Endothelial cell of umbilical vein (primary cell): ENCODE results near the gene RPS21. TPM values are rescaled to one million over a fixed set of nuclear protein-coding genes. Genes with fewer than 3 reads are reported as not detected.

Source experiments
- BruUV-seq: library from RNA; stranded (reverse); fragments of 400-500 nt; replicated peaks from 2 replicates; lab custom pipeline; 2021; lab: Mats Ljungman, UMichigan
- CTCF ChIA-PET: fragments of 300-600, 350-600 bp; sonication (Branson Sonifier 250); formaldehyde crosslinking; loops from one replicate; lab custom pipeline; 2021; ENCODE audit warnings: antibody characterized with exemption, inconsistent platforms; lab: Charles Lee
- POLR2A ChIA-PET: fragments of 300-600, 350-600 bp; sonication (Branson Sonifier 250); formaldehyde crosslinking; loops from one replicate; lab custom pipeline; 2021; ENCODE audit warnings: antibody characterized with exemption, inconsistent platforms; lab: Charles Lee
- DNase-seq: peaks from one replicate; pipeline ENCODE4 v3.0.0-alpha.2; 2011; ENCODE audit warnings: low read depth, low spot score
- FAIRE-seq: peaks from 2 replicates; lab custom pipeline; 2011; peaks lifted over from hg19 to GRCh38; lab: Jason Lieb, UNC
- H2AFZ ChIP-seq: 2 replicates; pipeline ENCODE4 v1.6.0; 2012; ENCODE audit warnings: low read depth, low read length, control low read depth, inconsistent platforms
- H3K27ac ChIP-seq: 2 replicates; pipeline ENCODE4 v1.5.1; 2011; ENCODE audit warnings: low read depth, mild to moderate bottlenecking, control low read depth, low read length, moderate library complexity; ENCODE audit not compliant: insufficient read depth
- H3K27me3 ChIP-seq, 2 experiments: 2 replicates each; pipeline versions ENCODE4 v1.6.0 to v1.6.1; 2011; ENCODE audit warnings: low read length in 2 of 2, mixed read lengths in 1 of 2; ENCODE audit not compliant: control insufficient read depth in 2 of 2, insufficient read depth in 2 of 2
- H3K36me3 ChIP-seq, 2 experiments: 2 replicates in 1 of 2; 3 replicates in 1 of 2; pipeline ENCODE4 v1.5.1; 2011; ENCODE audit warnings: low read length in 2 of 2, mild to moderate bottlenecking in 1 of 2, moderate library complexity in 1 of 2; ENCODE audit not compliant: control insufficient read depth in 2 of 2, insufficient read depth in 2 of 2; ENCODE audit errors: extremely low read depth in 1 of 2
- H3K4me1 ChIP-seq: 3 replicates; pipeline ENCODE4 v1.5.1; 2011; ENCODE audit warnings: mild to moderate bottlenecking, low read length; ENCODE audit not compliant: control insufficient read depth, insufficient read depth; ENCODE audit errors: extremely low read depth
- H3K4me2 ChIP-seq: 2 replicates; pipeline ENCODE4 v1.6.1; 2011; ENCODE audit warnings: low read length, control low read depth, mixed read lengths; ENCODE audit not compliant: insufficient read depth
- H3K4me3 ChIP-seq, 3 experiments: fragments of 200-600 bp in 1 of 3; sonication (generic), shearing (Covaris generic) in 1 of 3; replicated peaks in 1 of 3; 2 replicates each; pipeline ENCODE4 v1.5.1; 2011 to 2016; ENCODE audit warnings: control low read depth in 3 of 3, low read length in 3 of 3, mild to moderate bottlenecking in 2 of 3, inconsistent platforms in 1 of 3, low read depth in 1 of 3, moderate library complexity in 1 of 3; ENCODE audit not compliant: insufficient read depth in 1 of 3
- H3K79me2 ChIP-seq: 2 replicates; pipeline ENCODE4 v1.6.0; 2012; ENCODE audit warnings: low read length, inconsistent platforms; ENCODE audit not compliant: control insufficient read depth, insufficient read depth
- H3K9ac ChIP-seq: replicated peaks from 2 replicates; pipeline ENCODE3; 2011; ENCODE audit warnings: low read length, control low read depth; ENCODE audit not compliant: insufficient read depth; ENCODE audit errors: extremely low read depth
- H3K9me1 ChIP-seq: replicated peaks from 3 replicates; pipeline ENCODE4 v1.6.0; 2011; ENCODE audit warnings: mild to moderate bottlenecking, low read length; ENCODE audit not compliant: control insufficient read depth, insufficient read depth; ENCODE audit errors: extremely low read depth
- H3K9me3 ChIP-seq: replicated peaks from 2 replicates; pipeline ENCODE4 v1.5.1; 2012; ENCODE audit warnings: low read length, inconsistent platforms; ENCODE audit not compliant: control insufficient read depth, insufficient read depth
- H4K20me1 ChIP-seq: replicated peaks from 2 replicates; pipeline ENCODE3; 2011; ENCODE audit warnings: mild to moderate bottlenecking, low read length; ENCODE audit not compliant: control insufficient read depth, insufficient read depth; ENCODE audit errors: extremely low read depth
- CTCF ChIP-seq, 2 donors: IDR thresholded peaks; 1 replicate in 1 of 2; 2 replicates in 1 of 2; pipeline ENCODE4 v1.5.1; 2011; ENCODE audit warnings: low read length in 2 of 2, mild to moderate bottlenecking in 2 of 2, moderate library complexity in 2 of 2, control low read depth in 1 of 2, inconsistent platforms in 1 of 2, low read depth in 1 of 2; ENCODE audit not compliant: insufficient read depth in 1 of 2; ENCODE audit errors: extremely low read depth in 1 of 2
- EZH2 ChIP-seq: IDR thresholded peaks from 2 replicates; pipeline ENCODE4 v1.6.1; 2012; ENCODE audit warnings: borderline replicate concordance, low read depth, mild to moderate bottlenecking, moderate library complexity, low read length, inconsistent platforms; ENCODE audit not compliant: severe bottlenecking
- FOS ChIP-seq: IDR thresholded peaks from 2 replicates; pipeline ENCODE4 v1.6.1; 2011; ENCODE audit warnings: mild to moderate bottlenecking, low read length, moderate library complexity, borderline replicate concordance; ENCODE audit not compliant: insufficient read depth
- GATA2 ChIP-seq: IDR thresholded peaks from 2 replicates; pipeline ENCODE4 v1.7.0; 2011; ENCODE audit warnings: low read depth, mild to moderate bottlenecking, moderate library complexity, mixed read lengths, low read length; ENCODE audit not compliant: insufficient read length, insufficient read depth
- JUN ChIP-seq: IDR thresholded peaks from 2 replicates; pipeline ENCODE4 v1.6.1; 2011; ENCODE audit warnings: borderline replicate concordance, low read depth; ENCODE audit not compliant: insufficient read length, insufficient read depth
- MAX ChIP-seq: IDR thresholded peaks from 2 replicates; pipeline ENCODE4 v1.6.1; 2011; ENCODE audit not compliant: insufficient read depth, insufficient read length
- MYC ChIP-seq: IDR thresholded peaks from one replicate; pipeline ENCODE4 v1.6.1; 2011; ENCODE audit warnings: mild to moderate bottlenecking, low read depth, low read length
- POLR2A ChIP-seq: IDR thresholded peaks from 2 replicates; pipeline ENCODE4 v1.6.1; 2012; ENCODE audit warnings: low read depth, mild to moderate bottlenecking, control low read depth, low read length
- POLR2AphosphoS5 ChIP-seq: IDR thresholded peaks from 2 replicates; pipeline ENCODE4 v1.6.1; 2012; ENCODE audit warnings: low read depth, mild to moderate bottlenecking, control low read depth, low read length, moderate library complexity; ENCODE audit not compliant: insufficient read depth
- dilution Hi-C: fragments of 300-500 bp; cut with MboI; formaldehyde crosslinking; loops from one replicate; pipeline ENCODE4 v1.15.0; 2019; ENCODE audit warnings: low sequenced_read_pairs; ENCODE audit not compliant: extremely low pct_ligation_motif_present
- intact Hi-C: fragments of 100-400 bp; cut with micrococcal nuclease; formaldehyde crosslinking; loops from one replicate; pipeline ENCODE4 v1.10.0; 2022
- polyA plus RNA-seq, 4 experiments: library from polyadenylated mRNA; depleted of rRNA in 3 of 4; stranded (reverse) in 3 of 4; unstranded in 1 of 4; fragments of >200 nt; gene quantifications; 2 replicates each; pipeline versions ENCODE4 v1.2.1 to v1.2.3, GENCODE V29; 2011 to 2012; ENCODE audit warnings: missing spikeins in 1 of 4
- total RNA-seq: library from RNA; stranded (reverse); gene quantifications from 2 replicates; pipeline ENCODE4 v1.2.3, GENCODE V29; 2021

Gene RPS21
- total and polyA plus RNA-seq, 2 donors (not counting 3 experiments of a cell fraction or from before 2014, with no cell fraction given), result 1,644 to 7,710 TPM

GRCh38 chr20:62400541-62400940, 13.6 kb downstream of the RPS21 start:
- TF ChIP-seq MYC, result no peak
- no peak for TF ChIP-seq POLR2A
- no peak for TF ChIP-seq FOS
- no peak for TF ChIP-seq CTCF (IDR thresholded peaks at IDR 0.05; ENCODE audit: extremely low read depth in 1 of 2, insufficient read depth in 1 of 2, low read depth in 1 of 2, low read length in 2 of 2)
- TF ChIP-seq EZH2, result no peak
- TF ChIP-seq GATA2, result no peak
- TF ChIP-seq POLR2AphosphoS5, result no peak
- no peak for TF ChIP-seq MAX
- no peak for TF ChIP-seq JUN
- ChIA-PET CTCF (interaction anchor here (0.7 to 1.5 kb wide), 5 partner anchors 10 to 216 kb away, joined by 3 to 5 read pairs (median 5); no protein-coding TSS in a partner anchor), POLR2A (no interaction called here)
- peaks cover 0 to 1% of the 10 kb centered on the region in 2 experiments for H3K36me3 ChIP-seq
- H3K27ac ChIP-seq, result no peak overlapping the region
- FAIRE-seq (no peak), DNase-seq (no peak)
- no peak overlapping the region for H3K4me2 ChIP-seq
- no peaks in the 10 kb centered on the region for H4K20me1 ChIP-seq
- H3K9me3 ChIP-seq, result no peaks in the 10 kb centered on the region
- no TSS peak for BruUV-seq
- dilution Hi-C loops, result no loop called here
- no peaks in the 10 kb centered on the region for H3K27me3 ChIP-seq
- no peak overlapping the region for H3K4me3 ChIP-seq
- intact Hi-C loops, result no loop called here
- H3K4me1 ChIP-seq, result no peaks in the 10 kb centered on the region
- no peaks in the 10 kb centered on the region for H3K9me1 ChIP-seq
- no peak overlapping the region for H2AFZ ChIP-seq
- no peaks in the 10 kb centered on the region for H3K79me2 ChIP-seq
- H3K9ac ChIP-seq, result no peak overlapping the region
